SKM-1 treated with dmso at 0.1 percent for 144 hours (cell line): ENCODE results near the gene GRIN2C.

Experiments
- DNase-seq: peaks from one replicate; lab custom pipeline; 2025; ENCODE audit not compliant: unreplicated experiment; lab: John Stamatoyannopoulos, UW

GRIN2C gene

GRCh38 chr17:74803388-74803930 lies 56.2 kb downstream of the GRIN2C start:
- no peak for DNase-seq

GRCh38 chr17:74801896-74802295 lies 57.8 kb downstream of the GRIN2C start:
- DNase-seq: no peak

- no peak for DNase-seq
These were observed 59.2 kb downstream of the GRIN2C start for GRCh38 chr17:74800531-74800930.

GRCh38 chr17:74799097-74799496 lies 60.6 kb downstream of the GRIN2C start:
- DNase-seq: no peak

GRCh38 chr17:74798239-74798707 lies 61.4 kb downstream of the GRIN2C start:
- DNase-seq: no peak

GRCh38 chr17:74797824-74798223 lies 61.9 kb downstream of the GRIN2C start:
- DNase-seq: no peak

- no peak for DNase-seq
These were observed 62.8 kb downstream of the GRIN2C start for GRCh38 chr17:74796866-74797265.

GRCh38 chr17:74796211-74796610 lies 63.5 kb downstream of the GRIN2C start:
- no peak for DNase-seq

- no peak for DNase-seq
These were observed 64.2 kb downstream of the GRIN2C start for GRCh38 chr17:74795327-74796020.

- no peak for DNase-seq
These were observed 67.0 kb downstream of the GRIN2C start for GRCh38 chr17:74792586-74793105.
